Measurements from ENCODE around the gene MSH6.

The MSH6 gene, protein sequence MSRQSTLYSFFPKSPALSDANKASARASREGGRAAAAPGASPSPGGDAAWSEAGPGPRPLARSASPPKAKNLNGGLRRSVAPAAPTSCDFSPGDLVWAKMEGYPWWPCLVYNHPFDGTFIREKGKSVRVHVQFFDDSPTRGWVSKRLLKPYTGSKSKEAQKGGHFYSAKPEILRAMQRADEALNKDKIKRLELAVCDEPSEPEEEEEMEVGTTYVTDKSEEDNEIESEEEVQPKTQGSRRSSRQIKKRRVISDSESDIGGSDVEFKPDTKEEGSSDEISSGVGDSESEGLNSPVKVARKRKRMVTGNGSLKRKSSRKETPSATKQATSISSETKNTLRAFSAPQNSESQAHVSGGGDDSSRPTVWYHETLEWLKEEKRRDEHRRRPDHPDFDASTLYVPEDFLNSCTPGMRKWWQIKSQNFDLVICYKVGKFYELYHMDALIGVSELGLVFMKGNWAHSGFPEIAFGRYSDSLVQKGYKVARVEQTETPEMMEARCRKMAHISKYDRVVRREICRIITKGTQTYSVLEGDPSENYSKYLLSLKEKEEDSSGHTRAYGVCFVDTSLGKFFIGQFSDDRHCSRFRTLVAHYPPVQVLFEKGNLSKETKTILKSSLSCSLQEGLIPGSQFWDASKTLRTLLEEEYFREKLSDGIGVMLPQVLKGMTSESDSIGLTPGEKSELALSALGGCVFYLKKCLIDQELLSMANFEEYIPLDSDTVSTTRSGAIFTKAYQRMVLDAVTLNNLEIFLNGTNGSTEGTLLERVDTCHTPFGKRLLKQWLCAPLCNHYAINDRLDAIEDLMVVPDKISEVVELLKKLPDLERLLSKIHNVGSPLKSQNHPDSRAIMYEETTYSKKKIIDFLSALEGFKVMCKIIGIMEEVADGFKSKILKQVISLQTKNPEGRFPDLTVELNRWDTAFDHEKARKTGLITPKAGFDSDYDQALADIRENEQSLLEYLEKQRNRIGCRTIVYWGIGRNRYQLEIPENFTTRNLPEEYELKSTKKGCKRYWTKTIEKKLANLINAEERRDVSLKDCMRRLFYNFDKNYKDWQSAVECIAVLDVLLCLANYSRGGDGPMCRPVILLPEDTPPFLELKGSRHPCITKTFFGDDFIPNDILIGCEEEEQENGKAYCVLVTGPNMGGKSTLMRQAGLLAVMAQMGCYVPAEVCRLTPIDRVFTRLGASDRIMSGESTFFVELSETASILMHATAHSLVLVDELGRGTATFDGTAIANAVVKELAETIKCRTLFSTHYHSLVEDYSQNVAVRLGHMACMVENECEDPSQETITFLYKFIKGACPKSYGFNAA (N-terminal part only)
- total RNA-seq = 52.1 to 210 (median 112) reads per million in 9 experiments

- H3K9me3 Mint-ChIP-seq = no peaks in the 10 kb centered on the region
- peak; percentile 90 for ATAC-seq (replicated peaks)
- peak within 1 kb of the TSS; percentile 88 to 94 for H3K4me3 Mint-ChIP-seq
- peaks cover 9% of the 10 kb centered on the region for H3K36me3 Mint-ChIP-seq (ENCODE audit: insufficient read depth)
- DNase-seq = peak; percentile 81 to 89 (median 84)
- H3K27me3 Mint-ChIP-seq = no peaks in the 10 kb centered on the region
- H3K4me1 Mint-ChIP-seq (ENCODE audit: low read depth in 2 of 2) = peaks cover 14 to 16% of the 10 kb centered on the region in 2 donors
- peak within 1 kb of the TSS; percentile 67 to 88 for H3K27ac Mint-ChIP-seq
These were observed at the start of gene MSH6 for GRCh38 chr2:47782671-47783485. Gene MSH6, plus strand, starts transcription at chr2:47783145. Its CDS starts 89 bp downstream, at chr2:47783234.

GRCh38 chr2:47735136-47735869 is 47.6 kb upstream of the MSH6 start:
- no peaks in the 10 kb centered on the region for H3K9me3 Mint-ChIP-seq
- H3K27ac Mint-ChIP-seq = no peak overlapping the region
- H3K4me3 Mint-ChIP-seq = no peak overlapping the region
- H3K4me1 Mint-ChIP-seq (ENCODE audit: low read depth in 2 of 2) = no peaks in the 10 kb centered on the region
- DNase-seq = no peak
- no peak for ATAC-seq (replicated peaks)
- H3K36me3 Mint-ChIP-seq (ENCODE audit: insufficient read depth) = no peaks in the 10 kb centered on the region
- H3K27me3 Mint-ChIP-seq = peaks cover 0 to 9% of the 10 kb centered on the region in 2 donors

GRCh38 chr2:47735912-47736311 is 47.0 kb upstream of the MSH6 start:
- peaks cover 0 to 9% of the 10 kb centered on the region in 2 donors for H3K27me3 Mint-ChIP-seq
- H3K36me3 Mint-ChIP-seq (ENCODE audit: insufficient read depth) = no peaks in the 10 kb centered on the region
- no peaks in the 10 kb centered on the region for H3K9me3 Mint-ChIP-seq
- no peak overlapping the region for H3K4me3 Mint-ChIP-seq
- no peaks in the 10 kb centered on the region for H3K4me1 Mint-ChIP-seq (ENCODE audit: low read depth in 2 of 2)
- ATAC-seq (replicated peaks) = no peak
- no peak overlapping the region for H3K27ac Mint-ChIP-seq
- DNase-seq = no peak

DNA sequence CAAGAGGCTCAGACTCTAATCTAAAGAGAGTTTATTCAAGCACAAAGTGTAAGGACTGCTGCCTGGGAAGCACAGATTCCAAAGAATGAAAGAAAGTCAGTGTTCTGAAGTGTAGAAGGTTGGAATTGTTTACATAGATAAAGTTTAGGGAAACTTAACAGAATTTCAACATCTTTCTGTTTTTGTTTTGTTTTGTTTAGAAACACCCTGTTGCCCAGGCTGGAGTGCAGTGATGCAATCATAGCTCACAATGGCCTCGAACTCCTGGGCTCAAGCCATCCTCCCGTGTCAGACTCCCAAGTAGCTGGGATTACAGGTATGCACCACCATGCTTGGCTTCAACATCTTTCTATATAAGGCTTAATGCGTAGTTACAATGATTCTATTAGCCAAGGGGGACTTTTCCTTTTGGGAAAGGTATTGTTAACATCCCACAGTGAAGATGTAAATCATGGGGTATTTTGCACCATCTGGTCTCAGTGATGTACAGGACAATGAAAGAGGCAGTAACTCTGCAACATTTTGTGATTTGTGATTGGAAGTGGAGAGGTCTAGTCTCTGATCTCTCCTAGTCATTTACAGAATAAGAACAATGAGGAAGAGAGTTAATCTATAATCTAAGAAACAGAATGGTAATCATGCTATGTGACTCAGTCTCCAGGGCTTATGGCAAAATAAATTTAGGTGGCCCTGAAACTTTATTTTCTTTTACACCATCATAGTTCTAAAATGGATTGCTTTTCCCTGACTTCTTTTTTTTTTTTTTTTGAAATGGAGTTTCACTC is 45.6 kb upstream of the MSH6 start:
- H3K27ac Mint-ChIP-seq = peak overlapping the region in 1 of 2 donors; percentile 7
- H3K9me3 Mint-ChIP-seq = no peaks in the 10 kb centered on the region
- H3K36me3 Mint-ChIP-seq (ENCODE audit: insufficient read depth) = no peaks in the 10 kb centered on the region
- ATAC-seq (replicated peaks) (no peak), DNase-seq (no peak)
- H3K27me3 Mint-ChIP-seq = peaks cover 4 to 15% of the 10 kb centered on the region in 2 donors
- H3K4me1 Mint-ChIP-seq (ENCODE audit: low read depth in 2 of 2) = no peaks in the 10 kb centered on the region
- H3K4me3 Mint-ChIP-seq = no peak overlapping the region

DNA sequence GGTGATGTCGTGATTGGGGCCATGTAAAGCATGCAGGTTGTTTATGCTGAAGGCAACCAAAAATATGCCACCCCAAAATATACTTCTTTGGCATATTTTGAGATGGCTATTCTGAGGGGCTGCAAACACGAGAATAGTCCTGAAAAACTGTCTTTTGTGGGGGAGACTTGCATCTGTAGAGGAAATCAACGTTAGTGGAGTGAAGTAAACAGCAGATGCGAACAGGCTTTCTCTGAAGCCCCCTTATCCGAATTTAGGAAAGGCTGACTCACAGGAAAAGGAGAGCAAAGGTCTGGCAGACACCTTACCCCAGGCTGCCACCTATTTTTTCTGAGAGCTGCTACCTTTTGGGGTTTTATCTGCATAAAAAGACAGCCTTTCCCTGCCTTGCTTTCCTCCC is 44.6 kb upstream of the MSH6 start:
- DNase-seq = no peak

GRCh38 chr2:47741101-47741500 is 41.8 kb upstream of the MSH6 start:
- no peaks in the 10 kb centered on the region for H3K4me1 Mint-ChIP-seq (ENCODE audit: low read depth in 2 of 2)
- ATAC-seq (replicated peaks) = no peak
- DNase-seq = no peak
- peak overlapping the region in 1 of 2 donors; percentile 44 for H3K27ac Mint-ChIP-seq
- no peaks in the 10 kb centered on the region for H3K9me3 Mint-ChIP-seq
- H3K4me3 Mint-ChIP-seq = no peak overlapping the region
- no peaks in the 10 kb centered on the region for H3K36me3 Mint-ChIP-seq (ENCODE audit: insufficient read depth)
- peaks cover 18 to 34% of the 10 kb centered on the region in 2 donors for H3K27me3 Mint-ChIP-seq

More for the DNA sequence above, 44.6 kb upstream of the MSH6 start:
- H3K27me3 Mint-ChIP-seq = peaks cover 6 to 21% of the 10 kb centered on the region in 2 donors
- no peak overlapping the region for H3K4me3 Mint-ChIP-seq
- no peak overlapping the region for H3K27ac Mint-ChIP-seq
- H3K36me3 Mint-ChIP-seq (ENCODE audit: insufficient read depth) = no peaks in the 10 kb centered on the region
- no peak for ATAC-seq (replicated peaks)
- H3K9me3 Mint-ChIP-seq = no peaks in the 10 kb centered on the region
- H3K4me1 Mint-ChIP-seq (ENCODE audit: low read depth in 2 of 2) = no peaks in the 10 kb centered on the region

GRCh38 chr2:47741637-47742036 is 41.3 kb upstream of the MSH6 start:
- Mint-ChIP-seq H3K4me3 (no peak overlapping the region), H3K4me1 (ENCODE audit: low read depth in 2 of 2) (no peaks in the 10 kb centered on the region), H3K27ac (no peak overlapping the region), H3K36me3 (ENCODE audit: insufficient read depth) (no peaks in the 10 kb centered on the region), H3K27me3 (peaks cover 18 to 34% of the 10 kb centered on the region in 2 donors), H3K9me3 (no peaks in the 10 kb centered on the region)
- ATAC-seq (replicated peaks) = no peak
- DNase-seq = no peak

- no peaks in the 10 kb centered on the region for H3K36me3 Mint-ChIP-seq (ENCODE audit: insufficient read depth)
- H3K9me3 Mint-ChIP-seq = no peaks in the 10 kb centered on the region
- no peak for DNase-seq
- no peaks in the 10 kb centered on the region for H3K4me1 Mint-ChIP-seq (ENCODE audit: low read depth in 2 of 2)
- H3K27ac Mint-ChIP-seq = no peak overlapping the region
- H3K4me3 Mint-ChIP-seq = no peak overlapping the region
- no peak for ATAC-seq (replicated peaks)
- H3K27me3 Mint-ChIP-seq = peaks cover 18 to 34% of the 10 kb centered on the region in 2 donors
These were observed 38.9 kb upstream of the MSH6 start for GRCh38 chr2:47744074-47744473.

- no peak for ATAC-seq (replicated peaks)
- DNase-seq = no peak
- Mint-ChIP-seq H3K4me1 (ENCODE audit: low read depth in 2 of 2) (peaks cover 0 to 7% of the 10 kb centered on the region in 2 donors), H3K9me3 (no peaks in the 10 kb centered on the region), H3K27ac (no peak overlapping the region), H3K36me3 (ENCODE audit: insufficient read depth) (no peaks in the 10 kb centered on the region), H3K27me3 (peaks cover 12 to 22% of the 10 kb centered on the region in 2 donors), H3K4me3 (no peak overlapping the region)
These were observed 35.1 kb upstream of the MSH6 start for GRCh38 chr2:47747878-47748277.

- ATAC-seq (replicated peaks) (no peak), DNase-seq (peak in 1 of 3 experiments; percentile 1)
- Mint-ChIP-seq H3K27me3 (no peaks in the 10 kb centered on the region), H3K27ac (peak overlapping the region; percentile 59 to 95), H3K36me3 (ENCODE audit: insufficient read depth) (no peaks in the 10 kb centered on the region), H3K4me3 (peak overlapping the region in 1 of 2 donors; percentile 67), H3K4me1 (ENCODE audit: low read depth in 2 of 2) (peaks cover 0 to 7% of the 10 kb centered on the region in 2 donors), H3K9me3 (no peaks in the 10 kb centered on the region)
These were observed 31.0 kb upstream of the MSH6 start for GRCh38 chr2:47751856-47752414.

DNA sequence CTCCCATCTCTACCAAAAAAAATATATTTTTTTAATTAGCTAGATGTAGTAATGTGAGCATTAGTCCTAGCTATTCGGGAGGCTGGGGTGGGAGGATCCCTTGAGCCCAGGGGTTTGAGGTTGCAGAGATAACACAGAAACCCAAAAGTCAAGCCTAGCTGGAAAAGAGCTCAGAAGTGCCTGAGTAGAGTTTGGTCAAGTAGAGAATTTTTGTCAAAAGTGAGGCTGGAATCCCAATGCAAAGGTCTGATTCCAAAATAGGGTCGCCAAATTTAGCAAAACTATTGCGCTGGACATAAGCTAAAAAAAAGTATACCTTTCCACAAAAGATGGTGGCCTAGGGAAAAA is 15.5 kb upstream of the MSH6 start:
- Mint-ChIP-seq H3K27me3 (peaks cover 0 to 15% of the 10 kb centered on the region in 2 donors), H3K27ac (no peak overlapping the region), H3K36me3 (ENCODE audit: insufficient read depth) (peaks cover 3% of the 10 kb centered on the region), H3K9me3 (no peaks in the 10 kb centered on the region), H3K4me3 (peak overlapping the region; percentile 56 to 61), H3K4me1 (ENCODE audit: low read depth in 2 of 2) (peaks cover 6 to 8% of the 10 kb centered on the region in 2 donors)
- no peak for ATAC-seq (replicated peaks)
- DNase-seq = no peak

Measured in effector memory CD8-positive, alpha-beta T cell (primary cell).